ENCODE measurements around the gene SPTSSB. TPM values are rescaled to one million over a fixed set of nuclear protein-coding genes. Genes with fewer than 3 reads are reported as not detected.

The SPTSSB gene
- total RNA-seq, 1 experiment from 2014 or later, result 15.7 TPM

DNA sequence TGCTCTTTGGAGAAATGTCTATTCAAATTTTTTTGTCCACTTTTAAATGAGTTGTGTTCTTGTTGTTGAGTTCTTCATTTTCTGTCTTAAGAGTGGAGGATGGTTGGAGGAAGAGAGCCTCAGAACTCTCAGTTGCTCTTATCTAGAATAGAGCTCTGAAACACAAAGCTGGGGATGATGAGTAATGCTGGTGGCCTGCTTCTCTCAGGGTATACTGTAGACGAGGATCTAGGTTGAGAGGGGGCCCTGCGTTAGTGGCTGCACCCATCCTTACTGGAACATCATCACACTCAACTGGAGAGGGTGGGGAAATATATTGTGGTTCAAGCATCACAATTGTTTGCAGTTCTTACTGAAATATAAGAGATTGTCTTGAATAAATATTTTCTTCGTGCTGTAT is 1.8 kb downstream of the SPTSSB start:
- ATAC-seq (no peak), DNase-seq (ENCODE audit: low spot score) (no peak)
- CTCF ChIA-PET, result no interaction called here
- no peaks in the 10 kb centered on the region; the same call in 1 of the 2 replicates for H3K9me3 Mint-ChIP-seq
- H3K27ac Mint-ChIP-seq, result no peak overlapping the region
- POLR2A ChIA-PET, result no interaction called here
- peaks cover 7% of the 10 kb centered on the region; the same call in 1 of the 2 replicates for H3K36me3 Mint-ChIP-seq
- H3K4me1 Mint-ChIP-seq, result peaks cover 62% of the 10 kb centered on the region
- peaks cover 9% of the 10 kb centered on the region for H3K27me3 Mint-ChIP-seq (ENCODE audit: low read depth)
- no peak for TF ChIP-seq KAT7 (CRISPR knock-in tag; IDR thresholded peaks at IDR 0.05; ENCODE audit: borderline replicate concordance)
- TF ChIP-seq, protein P1, sequence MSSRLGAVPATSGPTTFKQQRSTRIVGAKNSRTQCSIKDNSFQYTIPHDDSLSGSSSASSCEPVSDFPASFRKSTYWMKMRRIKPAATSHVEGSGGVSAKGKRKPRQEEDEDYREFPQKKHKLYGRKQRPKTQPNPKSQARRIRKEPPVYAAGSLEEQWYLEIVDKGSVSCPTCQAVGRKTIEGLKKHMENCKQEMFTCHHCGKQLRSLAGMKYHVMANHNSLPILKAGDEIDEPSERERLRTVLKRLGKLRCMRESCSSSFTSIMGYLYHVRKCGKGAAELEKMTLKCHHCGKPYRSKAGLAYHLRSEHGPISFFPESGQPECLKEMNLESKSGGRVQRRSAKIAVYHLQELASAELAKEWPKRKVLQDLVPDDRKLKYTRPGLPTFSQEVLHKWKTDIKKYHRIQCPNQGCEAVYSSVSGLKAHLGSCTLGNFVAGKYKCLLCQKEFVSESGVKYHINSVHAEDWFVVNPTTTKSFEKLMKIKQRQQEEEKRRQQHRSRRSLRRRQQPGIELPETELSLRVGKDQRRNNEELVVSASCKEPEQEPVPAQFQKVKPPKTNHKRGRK (CRISPR knock-in tag; IDR thresholded peaks at IDR 0.05; ENCODE audit: borderline replicate concordance), result no peak
- TF ChIP-seq NFE2L1 (CRISPR knock-in tag; IDR thresholded peaks at IDR 0.05), result no peak
- no peak for TF ChIP-seq ZNF219 (CRISPR knock-in tag; IDR thresholded peaks at IDR 0.05; ENCODE audit: borderline replicate concordance)
- peak overlapping the region; percentile 32; the same call in 1 of the 2 replicates for H3K4me3 Mint-ChIP-seq

DNA sequence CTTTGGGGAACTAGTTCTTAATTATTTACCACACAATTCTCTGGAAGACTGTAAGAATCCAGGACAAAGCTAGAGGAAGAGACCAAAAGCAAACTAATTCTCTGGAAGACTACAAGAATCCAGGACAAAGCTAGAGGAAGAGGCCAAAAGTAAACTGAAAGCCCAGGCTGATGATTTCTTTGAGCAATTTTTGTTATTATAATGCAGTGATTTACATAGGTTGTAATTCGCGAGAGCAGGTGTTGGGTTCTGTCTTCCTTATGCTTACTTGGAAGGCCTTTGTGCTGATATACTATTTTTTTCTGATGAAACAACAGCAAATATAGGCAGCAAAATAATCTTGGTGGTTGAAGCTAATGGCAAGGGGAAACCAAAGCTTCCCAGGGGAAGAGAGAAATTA is 5.2 kb downstream of the SPTSSB start:
- H3K4me1 Mint-ChIP-seq, result peaks cover 57% of the 10 kb centered on the region
- H3K4me3 Mint-ChIP-seq, result peak overlapping the region; percentile 38
- CTCF ChIA-PET, result no interaction called here

DNA sequence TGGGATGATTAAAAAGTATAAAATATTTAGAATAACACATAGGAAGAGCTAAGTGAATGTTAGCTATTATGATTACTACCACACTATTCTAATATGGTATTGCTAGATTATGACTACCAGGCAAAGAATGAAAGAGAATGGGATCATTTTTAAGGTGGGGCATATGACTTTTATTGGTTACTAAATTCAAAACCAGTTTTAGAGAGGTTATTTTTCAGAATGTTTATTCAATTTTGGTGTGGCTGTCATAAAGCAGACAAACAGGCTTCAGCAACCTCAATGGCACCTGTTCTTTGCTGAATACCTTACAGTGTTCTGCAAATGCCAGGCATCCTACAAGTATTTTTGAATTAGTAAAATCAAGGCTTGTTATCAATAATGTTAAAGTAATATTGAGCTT is 12.8 kb downstream of the SPTSSB start:
- Mint-ChIP-seq H3K36me3 (no peaks in the 10 kb centered on the region), H3K27ac (no peak overlapping the region), H3K9me3 (no peaks in the 10 kb centered on the region), H3K4me3 (no peak overlapping the region), H3K27me3 (ENCODE audit: low read depth) (no peaks in the 10 kb centered on the region), H3K4me1 (peaks cover 3% of the 10 kb centered on the region; the same call in 1 of the 2 replicates)
- DNase-seq (ENCODE audit: low spot score) (no peak), ATAC-seq (no peak)
- no peak for TF ChIP-seq ZNF671 (CRISPR knock-in tag; IDR thresholded peaks at IDR 0.05)
- CTCF ChIA-PET, result interaction anchor here (1.8 kb wide), 1 partner anchor 13 kb away, joined by 6 read pairs; the partner anchor contains the start of gene SPTSSB
- POLR2A ChIA-PET, result interaction anchor here (1.3 kb wide), 1 partner anchor 14 kb away, joined by 3 read pairs; no protein-coding TSS in a partner anchor

More for the DNA sequence above, 5.2 kb downstream of the SPTSSB start:
- POLR2A ChIA-PET, result no interaction called here
- Mint-ChIP-seq H3K27ac (peak overlapping the region; percentile 99), H3K9me3 (no peaks in the 10 kb centered on the region; the same call in 1 of the 2 replicates), H3K27me3 (ENCODE audit: low read depth) (no peaks in the 10 kb centered on the region), H3K36me3 (peaks cover 7% of the 10 kb centered on the region; the same call in 1 of the 2 replicates)
- TF ChIP-seq, protein P2, sequence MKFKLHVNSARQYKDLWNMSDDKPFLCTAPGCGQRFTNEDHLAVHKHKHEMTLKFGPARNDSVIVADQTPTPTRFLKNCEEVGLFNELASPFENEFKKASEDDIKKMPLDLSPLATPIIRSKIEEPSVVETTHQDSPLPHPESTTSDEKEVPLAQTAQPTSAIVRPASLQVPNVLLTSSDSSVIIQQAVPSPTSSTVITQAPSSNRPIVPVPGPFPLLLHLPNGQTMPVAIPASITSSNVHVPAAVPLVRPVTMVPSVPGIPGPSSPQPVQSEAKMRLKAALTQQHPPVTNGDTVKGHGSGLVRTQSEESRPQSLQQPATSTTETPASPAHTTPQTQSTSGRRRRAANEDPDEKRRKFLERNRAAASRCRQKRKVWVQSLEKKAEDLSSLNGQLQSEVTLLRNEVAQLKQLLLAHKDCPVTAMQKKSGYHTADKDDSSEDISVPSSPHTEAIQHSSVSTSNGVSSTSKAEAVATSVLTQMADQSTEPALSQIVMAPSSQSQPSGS (CRISPR knock-in tag; IDR thresholded peaks at IDR 0.05; ENCODE audit: borderline replicate concordance, low read depth), result no peak
- TF ChIP-seq, protein P3, sequence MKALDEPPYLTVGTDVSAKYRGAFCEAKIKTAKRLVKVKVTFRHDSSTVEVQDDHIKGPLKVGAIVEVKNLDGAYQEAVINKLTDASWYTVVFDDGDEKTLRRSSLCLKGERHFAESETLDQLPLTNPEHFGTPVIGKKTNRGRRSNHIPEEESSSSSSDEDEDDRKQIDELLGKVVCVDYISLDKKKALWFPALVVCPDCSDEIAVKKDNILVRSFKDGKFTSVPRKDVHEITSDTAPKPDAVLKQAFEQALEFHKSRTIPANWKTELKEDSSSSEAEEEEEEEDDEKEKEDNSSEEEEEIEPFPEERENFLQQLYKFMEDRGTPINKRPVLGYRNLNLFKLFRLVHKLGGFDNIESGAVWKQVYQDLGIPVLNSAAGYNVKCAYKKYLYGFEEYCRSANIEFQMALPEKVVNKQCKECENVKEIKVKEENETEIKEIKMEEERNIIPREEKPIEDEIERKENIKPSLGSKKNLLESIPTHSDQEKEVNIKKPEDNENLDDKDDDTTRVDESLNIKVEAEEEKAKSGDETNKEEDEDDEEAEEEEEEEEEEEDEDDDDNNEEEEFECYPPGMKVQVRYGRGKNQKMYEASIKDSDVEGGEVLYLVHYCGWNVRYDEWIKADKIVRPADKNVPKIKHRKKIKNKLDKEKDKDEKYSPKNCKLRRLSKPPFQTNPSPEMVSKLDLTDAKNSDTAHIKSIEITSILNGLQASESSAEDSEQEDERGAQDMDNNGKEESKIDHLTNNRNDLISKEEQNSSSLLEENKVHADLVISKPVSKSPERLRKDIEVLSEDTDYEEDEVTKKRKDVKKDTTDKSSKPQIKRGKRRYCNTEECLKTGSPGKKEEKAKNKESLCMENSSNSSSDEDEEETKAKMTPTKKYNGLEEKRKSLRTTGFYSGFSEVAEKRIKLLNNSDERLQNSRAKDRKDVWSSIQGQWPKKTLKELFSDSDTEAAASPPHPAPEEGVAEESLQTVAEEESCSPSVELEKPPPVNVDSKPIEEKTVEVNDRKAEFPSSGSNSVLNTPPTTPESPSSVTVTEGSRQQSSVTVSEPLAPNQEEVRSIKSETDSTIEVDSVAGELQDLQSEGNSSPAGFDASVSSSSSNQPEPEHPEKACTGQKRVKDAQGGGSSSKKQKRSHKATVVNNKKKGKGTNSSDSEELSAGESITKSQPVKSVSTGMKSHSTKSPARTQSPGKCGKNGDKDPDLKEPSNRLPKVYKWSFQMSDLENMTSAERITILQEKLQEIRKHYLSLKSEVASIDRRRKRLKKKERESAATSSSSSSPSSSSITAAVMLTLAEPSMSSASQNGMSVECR (CRISPR knock-in tag; IDR thresholded peaks at IDR 0.05; ENCODE audit: borderline replicate concordance), result no peak
- no peak for TF ChIP-seq TCF7 (CRISPR knock-in tag; IDR thresholded peaks at IDR 0.05; ENCODE audit: low read depth)
- TF ChIP-seq MYBL2 (CRISPR knock-in tag; IDR thresholded peaks at IDR 0.05), result no peak
- no peak for TF ChIP-seq PRRX2 (CRISPR knock-in tag; IDR thresholded peaks at IDR 0.05)
- no peak for TF ChIP-seq JUN (CRISPR knock-in tag; IDR thresholded peaks at IDR 0.05)
- no peak for TF ChIP-seq CREM (CRISPR knock-in tag; IDR thresholded peaks at IDR 0.05)
- TF ChIP-seq, protein P4, sequence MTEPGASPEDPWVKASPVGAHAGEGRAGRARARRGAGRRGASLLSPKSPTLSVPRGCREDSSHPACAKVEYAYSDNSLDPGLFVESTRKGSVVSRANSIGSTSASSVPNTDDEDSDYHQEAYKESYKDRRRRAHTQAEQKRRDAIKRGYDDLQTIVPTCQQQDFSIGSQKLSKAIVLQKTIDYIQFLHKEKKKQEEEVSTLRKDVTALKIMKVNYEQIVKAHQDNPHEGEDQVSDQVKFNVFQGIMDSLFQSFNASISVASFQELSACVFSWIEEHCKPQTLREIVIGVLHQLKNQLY (CRISPR knock-in tag; IDR thresholded peaks at IDR 0.05), result no peak
- no peak for TF ChIP-seq JAZF1 (CRISPR knock-in tag; IDR thresholded peaks at IDR 0.05)
- no peak for TF ChIP-seq NR3C1 (CRISPR knock-in tag; conservative IDR thresholded peaks at IDR 0.05; ENCODE audit: low read depth)
- no peak for TF ChIP-seq GTF2I (CRISPR knock-in tag; conservative IDR thresholded peaks at IDR 0.05)
- ATAC-seq (peak; percentile 57), DNase-seq (ENCODE audit: low spot score) (no peak)
